ENCODE results near the gene MED15. TPM values are rescaled to one million over a fixed set of nuclear protein-coding genes. Genes with fewer than 3 reads are reported as not detected.

The MED15 gene
- total and polyA plus RNA-seq, 2 experiments from 2014 or later = 29.2 to 43.5 TPM

- Histone ChIP-seq H3K79me2 (replicated peaks; ENCODE audit: insufficient read depth) (no peaks in the 10 kb centered on the region), H3K4me1 (ENCODE audit: insufficient read depth) (no peaks in the 10 kb centered on the region), H3K9me2 (ENCODE audit: insufficient read depth) (no peaks in the 10 kb centered on the region), H3F3A (replicated peaks; ENCODE audit: low read depth) (no peaks in the 10 kb centered on the region), H3K4me3 (no peak overlapping the region), H3K36me3 (ENCODE audit: insufficient read depth) (peaks cover 23% of the 10 kb centered on the region), H3K4me2 (no peak overlapping the region), H3K27me3 (ENCODE audit: insufficient read depth) (no peaks in the 10 kb centered on the region), H2AFZ (no peak overlapping the region), H3K27ac (ENCODE audit: low read depth) (no peak overlapping the region), H4K20me1 (replicated peaks; ENCODE audit: insufficient read depth) (peaks cover 9% of the 10 kb centered on the region)
- DNase-seq (ENCODE audit: low spot score) (no peak), ATAC-seq (no peak)
- H3K27me3 Mint-ChIP-seq (ENCODE audit: insufficient read depth, low read depth, poor library complexity) = peaks cover 5% of the 10 kb centered on the region
- no peak for TF ChIP-seq ETS1 (IDR thresholded peaks at IDR 0.05)
- TF ChIP-seq NANOG (IDR thresholded peaks at IDR 0.05; ENCODE audit: borderline replicate concordance) = no peak
- TF ChIP-seq EZH2phosphoT487 (IDR thresholded peaks at IDR 0.05; ENCODE audit: unreplicated experiment) = no peak
- TF ChIP-seq REST (IDR thresholded peaks at IDR 0.05; ENCODE audit: unreplicated experiment) = no peak
- TF ChIP-seq POLR2AphosphoS5 (IDR thresholded peaks at IDR 0.05; ENCODE audit: low read depth) = no peak
- no peak for TF ChIP-seq ZNF462 (CRISPR knock-in tag; IDR thresholded peaks at IDR 0.05)
- no peak for TF ChIP-seq CTCF (conservative IDR thresholded peaks at IDR 0.05; ENCODE audit: low read depth in 2 of 2)
- TF ChIP-seq ZNF331 (CRISPR knock-in tag; IDR thresholded peaks at IDR 0.05; ENCODE audit: low read depth) = no peak
- no peak for TF ChIP-seq ZNF114 (CRISPR knock-in tag; IDR thresholded peaks at IDR 0.05)
- no peak overlapping the region for H3K4me3 Mint-ChIP-seq
- H3K27ac Mint-ChIP-seq = no peak overlapping the region
- H3K36me3 Mint-ChIP-seq (ENCODE audit: low read depth) = peaks cover 65% of the 10 kb centered on the region
- H3K4me1 Mint-ChIP-seq = no peaks in the 10 kb centered on the region
- H3K9me3 Mint-ChIP-seq = no peaks in the 10 kb centered on the region
These were observed 61.9 kb downstream of the MED15 start for GRCh38 chr22:20569059-20570058.
